GM21390 (cell line): Measurements from ENCODE around the gene CACNA1C.

ENCODE experiments used
- ATAC-seq: cut with Tn5 transposase; IDR thresholded peaks from one replicate; pipeline ENCODE4 v1.9.1; 2021; ENCODE audit not compliant: unreplicated experiment

The CACNA1C gene

GRCh38 chr12:2168808-2169207 is 116.0 kb downstream of the CACNA1C start:
- ATAC-seq, result no peak

GRCh38 chr12:2169489-2169888 is 116.7 kb downstream of the CACNA1C start:
- no peak for ATAC-seq

- ATAC-seq, result no peak
Observed at GRCh38 chr12:2169940-2170339, 117.2 kb downstream of the CACNA1C start.

- no peak for ATAC-seq
Observed at GRCh38 chr12:2170376-2170775, 117.6 kb downstream of the CACNA1C start.

- no peak for ATAC-seq
Observed at GRCh38 chr12:2171672-2172426, 119.1 kb downstream of the CACNA1C start.

- no peak for ATAC-seq
Observed at GRCh38 chr12:2172491-2173214, 119.9 kb downstream of the CACNA1C start.

- no peak for ATAC-seq
Observed at GRCh38 chr12:2173971-2174370, 121.2 kb downstream of the CACNA1C start.

GRCh38 chr12:2177003-2177402 is 124.2 kb downstream of the CACNA1C start:
- ATAC-seq, result no peak

GRCh38 chr12:2177751-2178150 is 125.0 kb downstream of the CACNA1C start:
- no peak for ATAC-seq

GRCh38 chr12:2179058-2179457 is 126.3 kb downstream of the CACNA1C start:
- no peak for ATAC-seq

GRCh38 chr12:2179953-2180736 is 127.4 kb downstream of the CACNA1C start:
- ATAC-seq, result no peak

GRCh38 chr12:2180737-2181082 is 127.9 kb downstream of the CACNA1C start:
- ATAC-seq, result no peak

GRCh38 chr12:2183556-2184541 is 131.1 kb downstream of the CACNA1C start:
- ATAC-seq, result no peak

GRCh38 chr12:2185751-2186341 is 133.1 kb downstream of the CACNA1C start:
- ATAC-seq, result no peak

GRCh38 chr12:2187195-2187945 is 134.6 kb downstream of the CACNA1C start:
- no peak for ATAC-seq

- ATAC-seq, result no peak
Observed at GRCh38 chr12:2190085-2190484, 137.3 kb downstream of the CACNA1C start.

GRCh38 chr12:2190896-2191533 is 138.2 kb downstream of the CACNA1C start:
- no peak for ATAC-seq

GRCh38 chr12:2191534-2192153 is 138.9 kb downstream of the CACNA1C start:
- no peak for ATAC-seq

GRCh38 chr12:2192231-2192630 is 139.4 kb downstream of the CACNA1C start:
- ATAC-seq, result no peak
